ENCODE measurements around the gene PQBP1.

The PQBP1 gene

DNA sequence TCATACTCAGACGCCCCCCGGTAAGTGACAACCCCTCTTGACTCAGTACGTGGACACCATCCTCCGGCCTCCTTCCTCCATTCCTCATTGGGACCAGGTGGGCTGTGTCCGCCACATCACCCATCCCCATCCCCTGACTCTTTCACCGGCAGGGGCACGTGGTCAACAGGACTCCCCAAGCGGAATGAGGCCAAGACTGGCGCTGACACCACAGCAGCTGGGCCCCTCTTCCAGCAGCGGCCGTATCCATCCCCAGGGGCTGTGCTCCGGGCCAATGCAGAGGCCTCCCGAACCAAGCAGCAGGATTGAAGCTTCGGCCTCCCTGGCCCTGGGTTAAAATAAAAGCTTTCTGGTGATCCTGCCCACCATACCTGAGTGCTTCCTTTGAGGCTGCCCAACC lies 5.0 kb downstream of the PQBP1 start:
- FAIRE-seq: no peak

DNA sequence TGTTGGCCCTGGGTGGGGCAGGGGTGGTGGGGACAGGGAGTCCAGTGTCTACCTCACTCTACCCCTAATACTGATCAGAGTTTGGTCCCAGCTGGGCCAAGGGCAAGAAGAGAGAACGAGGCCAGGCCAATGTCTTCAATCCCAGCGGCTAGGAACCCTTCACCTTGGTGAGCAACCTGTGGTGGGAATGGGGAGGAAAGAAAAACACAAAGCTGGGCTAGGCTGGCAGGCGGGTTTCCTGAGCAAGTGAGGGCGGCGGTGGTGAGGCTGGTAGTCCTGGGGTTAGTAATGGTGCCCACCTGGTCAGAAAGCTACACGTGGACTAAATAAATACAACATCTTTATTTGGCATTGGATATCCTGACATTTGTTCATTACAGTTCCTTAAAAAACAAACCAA lies 5.6 kb downstream of the PQBP1 start:
- no peak for FAIRE-seq

DNA sequence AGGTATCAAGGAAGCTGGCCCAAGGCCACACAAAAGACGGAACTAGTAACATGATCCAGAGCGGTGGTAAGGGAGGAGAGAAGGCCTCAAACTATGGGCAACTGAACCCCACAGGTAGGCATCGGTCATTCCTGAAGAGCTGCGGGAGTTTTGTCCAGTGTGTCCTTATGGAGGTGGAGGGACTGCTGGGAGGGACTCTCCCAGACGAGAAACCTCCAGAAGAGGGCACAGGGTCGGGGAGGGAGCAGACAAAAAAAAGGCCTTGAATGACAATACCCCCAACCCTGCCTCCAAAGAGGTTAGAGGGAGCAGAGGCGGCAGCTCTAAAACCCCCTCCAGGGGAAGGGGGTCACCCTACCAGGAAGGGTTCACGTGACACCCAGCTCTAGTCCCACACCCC lies 6.5 kb downstream of the PQBP1 start:
- FAIRE-seq: no peak

GRCh38 chrX:48904626-48905025 lies 6.9 kb downstream of the PQBP1 start:
- no peak for FAIRE-seq

DNA sequence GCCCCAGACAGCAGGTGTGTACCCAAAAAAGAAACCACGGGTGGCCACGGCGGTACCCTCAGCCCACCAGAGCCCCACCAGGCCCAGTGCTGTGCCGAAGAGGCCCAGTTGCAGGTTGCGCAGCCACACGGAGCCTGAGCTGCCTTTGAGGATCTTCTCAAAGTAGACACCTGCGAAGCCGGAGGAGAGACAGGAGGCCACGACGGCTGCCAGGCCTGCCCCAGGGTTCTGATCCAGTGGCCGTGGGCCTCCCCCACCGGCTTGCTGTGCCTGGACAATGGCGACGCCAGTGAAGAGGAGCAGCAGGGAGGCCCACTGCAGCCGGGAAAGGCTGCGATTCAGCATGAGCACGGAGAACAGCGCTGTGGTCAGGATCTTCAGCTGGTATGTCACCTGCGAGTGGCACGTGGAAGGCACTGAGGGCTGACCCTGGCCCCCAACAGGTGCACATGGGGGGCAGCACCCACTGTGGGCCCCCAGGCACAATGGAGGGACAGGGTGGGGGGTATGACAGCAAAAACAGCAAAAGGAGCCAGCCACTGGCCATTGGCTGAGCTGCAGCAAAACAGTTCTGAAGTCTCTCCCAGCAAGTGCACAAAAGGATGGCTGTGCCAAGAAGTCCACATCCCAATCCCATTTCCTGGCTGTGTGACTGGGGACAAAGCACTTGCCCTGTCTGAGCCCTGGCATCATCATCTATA lies 7.5 kb downstream of the PQBP1 start:
- no peak for FAIRE-seq

- no peak for FAIRE-seq
These were observed 10.9 kb downstream of the PQBP1 start for GRCh38 chrX:48908600-48908999.

DNA sequence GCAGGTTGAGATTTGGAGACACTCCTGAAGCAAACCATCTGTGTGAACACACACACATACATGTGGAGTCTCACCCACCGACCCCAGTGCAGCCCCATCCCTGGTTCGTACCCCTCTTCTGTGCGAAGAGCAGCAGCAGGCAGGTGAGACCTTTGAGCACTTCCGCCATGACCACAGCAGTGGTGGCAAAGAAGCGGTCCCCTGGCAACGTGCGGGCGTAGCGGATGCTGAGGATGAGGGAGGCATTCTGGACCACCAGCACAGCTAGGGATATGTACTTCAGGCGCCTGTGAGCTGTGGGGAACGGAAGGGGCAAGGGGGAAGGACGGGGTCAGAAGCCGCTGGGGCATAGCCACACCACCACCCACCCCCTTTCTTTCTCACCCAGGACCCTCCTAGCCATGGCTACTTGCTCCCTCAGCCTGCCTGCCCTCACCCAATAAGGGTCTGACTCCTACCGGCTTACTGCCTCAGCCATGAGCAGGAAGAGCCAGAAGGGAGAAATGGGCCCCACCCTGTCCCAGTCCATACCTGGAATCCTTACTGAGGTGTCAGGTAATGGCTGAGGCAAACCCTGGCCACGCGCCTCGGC lies 12.1 kb downstream of the PQBP1 start:
- FAIRE-seq: no peak

DNA sequence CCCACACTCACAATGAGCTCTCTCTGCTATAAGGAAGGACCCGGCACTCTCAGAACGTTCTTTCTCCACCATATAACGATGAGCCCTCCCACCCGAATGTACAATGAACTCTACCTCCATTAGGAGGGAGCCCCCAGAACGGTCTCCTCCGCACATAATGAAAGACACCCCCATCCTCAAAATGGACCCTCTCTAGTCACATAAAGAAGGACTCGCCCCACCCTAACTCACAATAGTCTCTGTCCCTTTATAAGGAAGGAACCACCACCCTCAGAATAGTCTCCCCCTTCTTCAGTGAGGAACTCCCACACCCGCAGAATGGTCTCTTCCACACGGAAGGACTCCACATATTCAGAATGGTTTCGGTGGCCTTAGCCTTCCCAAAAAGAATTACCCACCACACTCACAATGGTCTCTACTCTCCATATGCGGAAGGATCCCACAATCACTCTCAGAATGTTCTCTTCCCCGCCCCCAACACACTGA lies 13.2 kb downstream of the PQBP1 start:
- no peak for FAIRE-seq

- FAIRE-seq: no peak
These were observed 13.9 kb downstream of the PQBP1 start, which contains the start of gene SLC35A2 for GRCh38 chrX:48911412-48912182. TSS of gene SLC35A2 (minus strand) at chrX:48911646. CDS start at chrX:48911636, 10 bp downstream.

- FAIRE-seq: no peak
These were observed 16.1 kb downstream of the PQBP1 start for GRCh38 chrX:48913605-48914366.

- FAIRE-seq: no peak
These were observed 17.1 kb downstream of the PQBP1 start for GRCh38 chrX:48914593-48915493.

DNA sequence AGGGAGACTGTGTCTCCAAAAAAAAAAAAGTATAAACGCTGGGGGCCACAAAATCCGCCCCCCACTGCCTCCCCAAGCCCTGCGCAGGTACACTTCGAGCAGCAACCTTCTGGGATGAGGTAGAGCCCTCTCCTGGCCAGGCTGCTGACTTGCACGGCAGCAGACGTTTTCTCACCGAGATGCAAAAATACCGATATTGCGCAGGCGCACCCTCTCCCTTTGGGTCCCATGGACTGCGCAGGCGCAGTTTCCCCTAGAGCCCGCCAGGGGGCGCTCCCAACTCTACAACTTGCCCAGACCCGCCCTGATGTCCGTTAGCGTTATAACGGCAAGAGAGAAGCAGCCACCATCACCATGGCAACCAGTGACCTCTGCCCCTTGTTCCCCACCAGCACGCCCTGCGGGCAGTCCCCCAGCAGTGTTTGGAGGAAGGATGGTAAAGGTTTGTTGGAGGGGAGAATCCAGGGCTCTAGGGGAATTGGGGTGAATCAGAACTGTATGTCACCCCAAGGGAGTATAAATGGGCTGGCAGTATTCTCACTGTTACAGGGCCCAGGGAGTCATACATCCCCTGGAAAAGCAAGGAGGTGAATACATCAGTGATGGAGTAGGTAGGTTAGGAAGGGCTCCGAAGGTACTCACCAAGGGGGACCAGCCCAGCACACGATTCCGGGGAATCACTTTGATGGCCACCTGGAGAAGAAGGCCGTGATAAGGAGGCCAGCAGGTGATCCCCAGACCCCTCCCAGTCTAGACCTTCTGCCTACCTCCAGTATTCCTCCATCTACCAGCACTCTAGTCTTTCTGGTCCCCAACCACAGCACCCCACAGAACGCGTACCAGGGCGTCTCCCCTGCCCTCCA lies 19.6 kb downstream of the PQBP1 start:
- peak; percentile 68 for FAIRE-seq

DNA sequence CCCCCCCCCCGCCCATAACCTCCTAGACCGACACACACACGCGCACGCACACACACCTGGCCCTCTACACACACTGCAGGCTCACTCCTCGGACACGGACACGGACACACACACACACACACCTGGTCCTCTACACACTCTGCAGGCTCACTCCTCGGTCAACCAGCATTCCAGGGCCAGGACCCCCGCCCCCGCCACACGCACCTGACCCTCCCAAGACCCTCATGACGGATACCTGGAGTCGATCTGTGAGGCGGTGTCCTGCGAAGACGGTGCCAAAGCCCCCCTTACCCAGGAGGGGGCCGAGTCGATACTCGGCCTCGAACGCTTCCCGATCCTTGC lies 20.5 kb downstream of the PQBP1 start:
- no peak for FAIRE-seq

DNA sequence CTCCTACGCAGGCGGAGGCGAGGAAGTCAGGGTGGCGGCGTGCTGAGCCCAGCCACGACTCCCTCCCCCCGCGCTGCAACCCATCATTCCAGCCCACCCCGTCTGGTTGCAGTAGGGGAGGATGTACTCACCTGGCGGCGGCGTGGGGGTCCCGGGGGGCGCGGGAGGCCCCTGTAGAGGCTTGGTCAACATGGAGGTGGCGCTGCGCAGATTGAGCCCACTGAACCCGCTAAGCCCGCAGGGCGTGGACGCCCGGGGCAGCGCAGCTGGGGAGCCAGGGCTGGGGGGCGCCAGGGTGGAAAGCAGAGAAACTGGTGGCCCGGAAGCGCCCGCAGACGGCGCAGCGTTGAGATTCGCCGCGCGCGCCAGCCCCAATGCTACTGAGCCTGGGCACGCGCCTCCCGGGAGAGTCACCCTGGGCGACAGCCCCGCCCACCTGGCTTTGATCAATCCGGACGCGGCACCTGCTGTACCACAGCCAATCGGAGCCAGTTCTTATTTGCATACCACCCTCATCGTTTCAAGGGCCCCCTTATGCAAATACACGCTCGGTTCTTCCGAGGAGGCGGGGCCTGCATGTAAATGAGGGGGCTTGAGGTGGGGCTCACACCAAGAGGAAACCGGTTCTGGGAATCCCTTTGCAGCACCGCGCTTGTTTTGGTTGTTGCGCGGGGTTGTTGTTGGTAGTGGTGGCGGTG lies 21.1 kb downstream of the PQBP1 start, which contains the start of gene PIM2:
Gene PIM2, minus strand, starts transcription at position 382 of the 698 bp plus-strand sequence. Its CDS starts 190 bp downstream, at position 192.
- peak; percentile 73 for FAIRE-seq

DNA sequence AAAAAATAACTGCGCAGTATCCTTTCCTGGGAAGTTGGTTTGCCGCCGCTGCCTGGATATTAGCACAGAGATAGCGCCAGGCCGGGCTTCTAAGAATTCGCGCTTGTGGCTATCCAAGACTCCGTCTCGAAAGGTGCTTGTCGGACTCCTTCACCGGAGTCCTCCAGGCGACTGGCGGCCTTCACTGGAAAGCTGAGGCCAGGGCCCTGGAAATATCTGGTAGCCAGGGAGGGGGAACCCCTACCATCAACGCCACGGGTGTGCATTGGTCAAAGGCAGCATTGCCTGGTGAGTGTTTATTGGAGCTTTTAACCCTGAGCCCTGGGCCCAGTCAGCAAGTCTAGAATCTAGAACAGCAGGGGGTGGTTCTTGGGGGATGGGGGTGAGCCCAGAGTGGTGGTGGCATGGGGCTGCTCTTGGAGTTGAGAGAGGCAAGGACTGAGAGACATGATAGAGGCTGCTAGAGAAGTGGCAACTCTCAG lies 21.7 kb downstream of the PQBP1 start:
- FAIRE-seq: no peak

DNA sequence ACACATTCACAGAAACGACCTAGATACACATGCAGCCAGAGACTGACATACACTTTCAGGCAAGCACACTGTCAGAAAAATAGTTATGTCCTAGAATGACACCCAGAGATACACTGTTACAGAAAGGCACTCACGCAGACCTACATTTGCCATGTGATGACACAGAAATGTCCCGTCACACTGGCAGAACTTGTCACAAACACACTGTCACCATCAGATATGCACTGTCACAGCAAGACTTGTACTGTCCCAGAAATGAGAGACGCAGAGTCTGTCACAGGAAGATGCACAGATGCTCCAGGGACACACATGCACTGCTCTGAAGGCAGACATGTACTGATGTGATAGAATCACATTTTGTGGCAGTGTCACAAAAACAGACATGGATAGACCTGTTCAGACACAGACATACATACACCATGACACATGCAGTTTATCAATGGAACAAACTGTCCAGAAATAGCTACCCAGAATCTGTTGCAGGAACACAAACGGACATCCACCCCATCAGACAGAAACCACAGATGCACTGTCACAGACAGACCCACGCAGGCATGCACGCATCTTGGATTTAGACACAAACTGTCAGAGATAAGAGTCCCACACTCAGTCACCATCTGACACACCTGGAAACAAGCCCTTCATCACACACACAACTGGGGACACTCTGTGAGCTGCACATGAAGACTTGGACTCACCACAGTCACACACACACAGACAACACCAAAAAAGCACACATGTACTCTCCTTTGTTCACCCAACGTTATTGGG lies 22.4 kb downstream of the PQBP1 start:
- FAIRE-seq: no peak

- no peak for FAIRE-seq
These were observed 23.0 kb downstream of the PQBP1 start for GRCh38 chrX:48920718-48921104.

GRCh38 chrX:48923771-48924170 lies 26.0 kb downstream of the PQBP1 start:
- FAIRE-seq: no peak

DNA sequence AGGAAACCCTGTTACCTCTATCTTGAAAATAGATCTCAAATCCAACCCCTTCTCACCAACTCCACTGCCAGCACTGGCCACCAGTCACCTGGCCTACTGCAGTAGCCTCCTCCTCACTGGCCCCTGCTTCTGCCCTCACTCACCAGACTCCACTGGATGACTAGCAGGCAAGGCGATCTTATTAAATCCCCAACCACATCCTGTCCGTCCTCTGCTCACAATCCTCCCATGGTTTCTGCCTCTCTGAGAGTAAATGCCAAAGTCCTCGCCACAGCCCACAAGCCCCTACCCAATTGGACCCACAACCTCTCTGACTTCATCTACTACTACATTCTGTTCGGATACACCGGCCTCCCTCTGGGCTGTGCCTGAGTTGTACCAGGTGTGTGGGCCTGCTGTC lies 26.5 kb downstream of the PQBP1 start:
- FAIRE-seq: no peak

Data from TTC549 (cell line).